NCI-H1417 (cell line): ENCODE data around the gene TGFBI.

Source experiments
- DNase-seq, 3 experiments: peaks; one replicate each; lab custom pipeline; 2025; lab: John Stamatoyannopoulos, UW

The TGFBI gene

DNA sequence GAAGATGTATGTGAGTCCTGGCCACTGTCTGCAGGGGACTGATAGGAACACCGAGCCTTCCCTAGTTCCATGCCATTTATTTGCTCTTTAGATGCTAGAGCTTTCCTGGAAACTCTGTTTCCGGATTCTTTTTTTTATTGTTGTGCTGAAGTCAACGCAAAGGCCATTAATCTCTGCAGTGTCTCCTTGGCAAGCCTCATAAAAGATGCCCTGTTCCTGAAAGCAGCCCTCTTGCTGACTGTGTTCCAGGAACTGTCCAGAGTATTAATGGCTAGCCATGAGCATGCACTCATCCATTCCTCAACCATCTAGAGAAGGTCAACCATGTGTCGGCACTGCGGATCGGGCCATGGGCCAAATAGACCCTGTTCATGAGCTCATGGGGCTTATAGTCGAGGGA lies 61.0 kb downstream of the TGFBI start:
- DNase-seq = no peak

DNA sequence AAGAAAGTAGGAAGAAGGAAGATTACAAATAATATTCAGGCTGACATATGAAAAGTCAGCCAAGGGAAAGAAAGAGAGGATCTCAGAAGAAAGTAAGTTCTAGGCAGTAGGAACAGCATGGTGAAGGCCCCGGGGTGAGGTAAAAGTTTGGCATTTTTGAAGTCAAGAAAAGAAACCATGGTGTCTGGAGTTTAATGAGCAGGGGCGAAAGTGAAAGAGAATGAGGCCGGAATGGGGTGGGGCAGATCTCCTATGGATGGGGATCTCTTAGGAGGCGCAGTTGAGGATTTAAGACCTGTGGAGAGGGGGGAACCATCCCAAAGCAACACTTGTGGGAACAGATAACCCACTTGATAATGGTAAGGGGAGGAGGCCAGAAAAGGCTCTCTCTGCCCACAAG lies 61.5 kb downstream of the TGFBI start:
- DNase-seq = no peak

DNA sequence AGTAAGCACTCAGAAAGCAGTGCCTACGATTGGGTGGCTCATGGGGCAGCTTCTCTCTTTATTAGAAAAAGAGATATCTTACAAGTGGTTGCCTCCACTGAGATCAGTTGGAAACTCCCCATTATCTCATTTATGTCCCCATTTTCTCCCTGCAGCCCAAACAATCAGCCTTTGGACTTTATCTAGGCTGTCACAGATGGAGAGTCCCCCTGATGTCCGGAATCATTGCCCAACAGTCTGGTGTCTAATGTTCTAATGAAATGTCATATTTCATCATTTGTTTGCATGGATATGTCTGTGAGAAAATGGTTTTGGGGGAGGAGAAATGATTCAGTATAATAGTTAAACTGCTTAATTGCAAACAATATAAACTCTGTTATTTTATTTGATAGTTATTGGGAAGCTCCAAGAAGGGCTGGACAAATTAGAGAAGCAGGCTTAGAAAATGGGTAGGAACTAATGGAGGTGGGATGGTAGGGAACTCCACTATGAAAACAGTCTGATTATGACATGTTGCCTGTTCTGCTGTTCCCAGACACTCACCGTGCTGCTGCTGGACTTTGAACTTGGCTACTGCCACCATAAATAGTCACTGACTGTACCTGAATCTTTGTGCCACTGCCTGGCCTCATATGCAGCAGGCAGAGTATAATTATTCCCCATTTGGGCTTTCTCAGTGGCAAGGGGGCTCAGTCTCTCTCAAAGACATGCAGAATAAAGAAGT lies 65.6 kb downstream of the TGFBI start:
- no peak for DNase-seq

DNA sequence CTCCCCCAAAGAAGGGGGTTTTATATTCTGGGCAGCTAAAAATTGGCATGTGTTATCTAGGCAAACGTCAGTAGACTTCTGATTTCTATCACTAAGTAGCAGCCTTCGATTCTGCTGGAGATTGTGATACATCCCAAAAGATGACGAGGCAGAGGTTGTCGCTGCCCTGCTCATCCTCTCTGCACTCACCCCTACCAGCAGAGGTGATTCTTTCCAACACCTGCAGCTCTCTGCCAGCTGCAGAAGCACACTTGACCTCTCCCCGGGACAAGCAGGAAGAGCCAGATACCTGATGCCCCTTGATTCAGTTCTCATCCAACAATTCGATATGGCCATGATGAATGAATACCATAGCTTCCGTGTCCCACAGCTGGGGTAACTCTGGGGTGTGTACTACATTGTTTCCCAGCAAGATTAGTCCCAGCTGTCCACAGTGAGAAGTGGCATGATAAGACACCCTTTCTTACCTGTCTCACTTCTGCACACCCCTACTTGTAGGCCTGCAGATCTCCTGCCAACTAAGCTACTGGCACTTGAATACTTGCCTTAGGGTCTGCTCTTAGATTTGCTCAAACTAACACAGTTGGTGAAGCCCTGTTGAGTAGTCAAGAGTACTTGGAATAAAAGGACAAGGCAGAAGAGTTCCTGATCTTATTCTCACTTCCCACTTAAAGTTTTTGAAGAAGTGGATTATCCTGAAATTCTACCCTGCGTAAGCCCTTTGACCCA lies 66.3 kb downstream of the TGFBI start:
- DNase-seq = peak in 1 of 3 experiments; percentile 5

DNA sequence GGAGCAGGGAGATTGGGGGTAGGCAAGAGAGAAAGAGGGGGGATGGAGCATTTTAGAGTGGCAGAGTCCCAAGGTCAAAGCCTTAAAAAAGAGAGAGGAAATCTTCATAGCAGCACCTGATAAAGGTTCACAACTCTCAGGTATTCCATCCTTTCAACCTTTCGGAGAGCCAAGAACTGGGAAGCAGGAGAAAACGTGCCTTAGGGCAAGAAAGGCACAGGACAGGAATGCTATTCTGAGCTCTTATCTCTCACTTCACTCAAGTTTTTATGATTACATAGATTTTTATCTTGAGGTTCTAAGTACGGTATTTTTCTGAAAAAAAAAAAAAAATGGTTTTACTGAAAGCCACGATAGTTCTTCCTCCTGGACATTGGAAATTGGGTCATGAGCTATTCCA lies 69.4 kb downstream of the TGFBI start:
- DNase-seq = no peak

DNA sequence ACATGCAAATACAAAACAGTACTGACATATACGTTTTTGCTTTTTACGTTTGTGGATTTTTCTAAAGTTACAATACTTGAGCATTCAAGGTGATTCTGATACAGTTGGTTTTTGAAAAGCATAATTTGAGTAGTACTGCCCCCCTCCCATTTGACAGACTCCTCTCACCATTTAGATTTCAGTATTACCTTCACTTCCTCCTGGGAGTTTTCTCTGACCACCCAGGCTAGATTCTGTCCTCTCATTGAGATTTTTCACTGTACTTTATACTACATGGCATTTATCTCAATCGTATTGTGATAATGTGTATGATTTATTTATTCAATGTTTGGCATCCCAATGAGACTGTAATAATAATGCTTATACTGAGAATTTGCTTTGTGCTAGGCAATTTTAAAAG lies 71.1 kb downstream of the TGFBI start:
- DNase-seq = no peak

DNA sequence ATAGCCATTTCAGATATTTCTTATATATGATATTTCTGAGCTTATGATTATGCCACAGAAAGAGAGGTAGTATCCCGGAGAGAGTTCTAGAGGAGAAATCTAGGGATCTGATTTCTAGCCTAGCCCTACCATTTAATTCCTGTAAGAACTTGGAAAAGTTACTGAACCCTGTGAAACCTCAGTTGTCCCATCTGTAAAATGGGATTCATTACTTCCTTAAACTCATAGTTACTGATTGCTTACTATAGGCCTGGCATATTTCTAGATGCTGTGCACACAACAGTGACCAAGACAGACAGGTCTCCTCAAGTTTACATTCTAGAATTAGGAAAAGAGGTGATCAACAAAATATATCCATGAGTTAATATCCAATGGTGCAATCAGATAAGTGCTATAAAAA lies 73.1 kb downstream of the TGFBI start:
- DNase-seq = no peak

DNA sequence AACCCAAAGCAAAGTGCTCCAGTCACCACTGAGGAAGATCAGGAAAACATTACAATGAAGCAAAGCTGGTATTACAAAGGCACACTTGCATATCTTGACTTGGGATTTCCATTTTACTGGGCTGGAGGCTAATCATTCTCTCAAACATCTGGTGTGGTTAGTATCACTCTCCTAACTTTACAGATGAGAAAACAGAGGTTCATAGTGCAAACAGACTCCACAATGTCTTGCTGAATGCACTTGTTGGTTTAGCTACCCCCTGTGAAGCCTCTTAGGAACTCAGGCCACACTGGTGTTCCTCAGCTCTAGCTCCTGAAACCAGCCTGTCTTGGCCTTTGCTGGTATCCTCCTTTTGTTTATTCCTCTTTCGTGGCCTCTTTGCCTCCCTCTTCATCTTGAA lies 74.3 kb downstream of the TGFBI start:
- DNase-seq = no peak

DNA sequence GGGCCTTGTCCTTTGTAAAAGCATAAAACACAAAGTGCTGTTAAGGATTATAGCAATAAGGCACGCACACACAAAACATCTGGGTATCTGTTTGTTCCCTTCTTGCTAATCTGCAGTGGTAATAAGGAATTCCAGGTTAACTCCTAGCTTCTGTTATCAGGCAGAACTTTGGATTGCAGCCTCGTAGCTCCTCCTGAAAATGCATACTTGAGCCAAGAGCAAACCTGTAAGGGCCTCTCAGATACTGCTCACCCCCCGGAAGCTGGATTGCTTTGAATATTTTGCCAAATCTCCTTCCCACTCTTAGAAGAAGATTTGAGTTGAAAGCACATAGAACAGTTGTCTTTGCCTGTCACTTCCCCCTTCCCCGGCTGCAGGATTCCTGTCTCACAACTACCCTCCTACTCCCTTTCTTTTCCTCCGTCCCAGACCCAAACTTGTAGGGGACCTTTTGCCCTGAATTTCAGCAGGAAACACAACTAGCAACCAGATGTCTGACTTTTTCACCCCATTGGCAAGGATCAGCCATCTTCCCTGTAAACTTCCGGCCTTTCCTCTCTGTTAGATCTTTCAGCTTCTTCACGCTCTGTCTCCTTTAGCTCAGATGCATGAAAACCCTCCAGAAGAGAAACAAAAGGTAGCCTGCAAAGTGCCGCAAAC lies 75.6 kb downstream of the TGFBI start:
- DNase-seq = no peak

DNA sequence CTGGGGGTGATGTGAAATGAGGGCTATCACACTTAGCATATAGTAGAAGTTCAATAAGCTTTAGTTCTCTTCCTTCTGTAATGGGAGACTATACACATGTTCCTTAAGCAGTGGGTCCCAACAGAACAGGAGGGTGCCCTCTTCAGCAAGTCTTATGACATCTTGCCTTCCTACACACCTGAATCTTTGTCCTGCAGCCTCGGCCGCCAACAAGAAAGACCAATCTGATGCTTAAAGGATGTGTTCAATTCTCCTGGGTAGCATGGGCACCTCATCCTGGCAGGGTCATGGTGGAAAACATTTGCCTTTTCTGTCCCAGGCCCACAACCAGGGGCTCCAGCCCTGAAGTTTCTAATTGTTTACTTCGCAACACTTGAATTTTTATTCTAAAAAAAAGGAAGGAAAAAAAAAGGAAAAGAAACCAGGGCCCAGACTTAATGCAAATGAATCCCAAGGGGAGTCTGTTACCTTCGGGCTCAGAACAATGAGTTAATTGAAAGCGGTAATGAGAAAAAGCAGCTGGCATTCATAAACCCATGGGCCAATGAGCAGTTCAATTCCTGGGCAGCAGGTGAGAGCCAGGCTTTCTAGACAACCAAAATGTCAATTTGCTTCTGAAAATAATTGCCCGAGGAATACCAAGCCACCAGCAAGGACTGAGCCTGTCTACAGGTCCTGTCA lies 77.7 kb downstream of the TGFBI start:
- no peak for DNase-seq

DNA sequence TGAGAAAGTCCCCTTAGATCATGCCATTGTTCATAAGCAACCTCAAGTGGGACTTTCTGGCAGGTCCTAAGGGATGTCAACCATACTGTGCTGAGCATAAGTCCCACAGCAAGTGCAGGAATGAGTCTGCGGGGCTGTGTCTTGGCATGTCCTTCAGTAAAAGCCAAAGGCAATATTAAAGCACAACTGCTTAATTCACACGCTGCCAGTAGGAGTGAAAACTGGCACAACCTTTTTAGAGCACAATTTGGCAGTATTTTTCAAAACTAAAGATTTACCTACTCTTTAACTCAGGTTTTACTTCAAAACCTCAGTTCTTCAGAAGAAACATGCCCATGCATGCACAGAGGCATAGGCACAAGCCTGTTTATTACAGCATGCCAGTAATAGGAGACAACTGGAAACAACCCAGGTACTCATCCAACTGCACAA lies 79.4 kb downstream of the TGFBI start:
- DNase-seq = no peak

DNA sequence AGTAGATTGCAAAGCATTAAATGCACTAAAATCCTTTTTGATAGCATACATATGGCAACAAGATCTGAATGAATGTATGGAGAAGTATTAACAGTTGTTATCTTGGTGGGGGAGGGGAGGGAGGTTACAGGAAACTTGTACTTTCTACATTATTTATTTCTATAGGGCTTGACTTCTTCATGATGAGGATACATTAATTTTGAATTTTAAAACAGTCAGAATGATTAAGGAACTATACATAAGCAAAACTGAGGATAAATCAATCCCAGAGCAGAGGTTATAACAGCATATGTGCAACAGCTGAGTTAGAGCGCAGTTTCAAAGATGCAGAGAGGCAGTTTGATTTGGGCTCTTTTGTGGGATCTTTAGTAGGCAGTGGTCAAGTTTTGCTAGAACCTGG lies 80.0 kb downstream of the TGFBI start:
- no peak for DNase-seq

DNA sequence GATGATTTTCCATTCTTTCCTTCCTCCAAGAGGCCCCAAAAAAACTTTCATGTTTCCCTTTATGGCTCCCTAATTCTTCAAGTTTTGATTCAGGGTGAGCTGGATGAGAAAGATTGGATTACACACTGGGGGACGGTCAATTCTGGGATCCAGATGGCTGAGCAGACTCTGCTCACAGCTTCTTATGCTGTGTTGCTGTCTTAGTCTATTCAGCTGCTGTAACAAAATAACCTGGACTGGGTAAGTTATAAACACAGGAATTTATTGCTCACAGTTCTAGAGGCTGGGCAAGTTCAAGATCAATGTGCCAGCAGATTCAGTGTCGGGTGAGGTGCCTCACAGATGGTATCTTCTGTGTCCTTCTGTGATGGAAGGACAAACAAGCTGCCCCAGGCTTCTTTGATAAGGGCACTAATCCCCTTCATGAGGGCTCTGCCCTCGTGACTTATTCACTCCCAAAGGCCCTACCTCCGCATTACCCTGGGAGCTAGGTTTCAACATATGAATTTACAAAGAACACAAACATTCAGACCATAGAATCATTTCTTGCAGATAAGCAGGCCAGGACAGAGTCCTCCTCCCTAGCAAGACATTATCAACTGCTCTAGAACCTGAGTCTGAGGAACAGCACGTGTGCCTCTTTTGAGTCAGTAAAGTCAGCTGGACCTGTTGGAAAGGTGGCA lies 80.8 kb downstream of the TGFBI start:
- no peak for DNase-seq
